ENCODE results near the gene DIP2A.
A peak's percentile ranks its signal among the peaks of the same experiment; 100 is the strongest.

Gene DIP2A

DNA sequence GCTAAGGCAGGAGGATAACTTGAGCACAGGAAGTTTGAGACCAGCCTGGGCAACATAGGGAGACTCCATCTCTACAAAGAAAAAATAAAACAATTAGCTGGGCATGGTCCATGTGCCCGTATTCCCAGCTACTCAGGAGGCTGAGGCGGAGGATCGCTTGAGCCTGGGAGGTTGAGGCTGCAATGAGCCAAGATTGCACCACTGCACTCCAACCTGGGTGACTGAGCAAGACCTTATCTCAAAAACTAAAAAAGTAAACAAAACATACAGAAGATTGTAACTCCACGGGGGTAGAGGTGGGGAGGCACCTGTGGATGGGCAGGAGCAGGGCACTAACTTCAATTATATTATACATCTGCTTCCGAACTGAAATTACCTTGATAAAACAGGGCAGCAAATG, 141.6 kb downstream of the DIP2A start:
- DNase-seq = no peak

DNA sequence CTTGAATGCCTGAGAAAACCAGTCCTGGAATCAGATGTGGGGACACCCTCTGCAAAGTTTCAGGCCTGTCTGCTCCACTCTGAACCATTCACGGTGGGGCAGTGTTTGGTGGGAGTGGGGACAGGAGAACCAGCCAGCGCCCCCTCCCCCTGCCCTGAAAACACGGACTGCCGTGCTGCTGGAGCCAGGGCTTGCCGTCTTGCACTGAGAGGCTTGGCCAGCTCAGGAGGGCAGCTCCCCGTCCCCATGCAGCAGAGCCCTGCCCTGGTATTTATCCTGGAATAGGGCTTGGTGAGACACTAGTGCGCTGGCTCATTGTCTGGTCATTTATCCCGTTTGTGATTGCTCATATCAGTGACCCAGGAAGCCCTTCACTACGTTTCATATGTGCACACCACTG, 142.3 kb downstream of the DIP2A start:
- no peak for DNase-seq

DNA sequence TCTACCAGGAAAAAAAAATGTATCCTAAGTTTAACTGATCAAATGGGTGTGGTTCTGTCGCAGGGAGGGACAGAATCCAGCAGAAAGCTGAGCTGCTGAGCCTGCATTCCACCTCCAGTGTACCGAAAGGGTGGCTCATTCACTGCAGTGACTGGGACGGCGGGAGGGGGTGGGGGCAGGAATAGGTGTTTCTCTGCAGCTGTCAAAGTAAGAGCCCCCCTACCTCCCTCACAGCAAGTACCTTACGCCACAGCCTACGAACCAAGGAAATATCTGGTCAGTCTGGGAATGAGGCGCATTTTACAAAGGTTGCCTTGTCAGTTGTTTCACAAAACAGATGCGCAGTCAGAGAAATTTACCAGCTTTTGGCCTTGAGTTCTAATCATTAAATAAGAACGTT, 144.5 kb downstream of the DIP2A start:
- DNase-seq = no peak

DNA sequence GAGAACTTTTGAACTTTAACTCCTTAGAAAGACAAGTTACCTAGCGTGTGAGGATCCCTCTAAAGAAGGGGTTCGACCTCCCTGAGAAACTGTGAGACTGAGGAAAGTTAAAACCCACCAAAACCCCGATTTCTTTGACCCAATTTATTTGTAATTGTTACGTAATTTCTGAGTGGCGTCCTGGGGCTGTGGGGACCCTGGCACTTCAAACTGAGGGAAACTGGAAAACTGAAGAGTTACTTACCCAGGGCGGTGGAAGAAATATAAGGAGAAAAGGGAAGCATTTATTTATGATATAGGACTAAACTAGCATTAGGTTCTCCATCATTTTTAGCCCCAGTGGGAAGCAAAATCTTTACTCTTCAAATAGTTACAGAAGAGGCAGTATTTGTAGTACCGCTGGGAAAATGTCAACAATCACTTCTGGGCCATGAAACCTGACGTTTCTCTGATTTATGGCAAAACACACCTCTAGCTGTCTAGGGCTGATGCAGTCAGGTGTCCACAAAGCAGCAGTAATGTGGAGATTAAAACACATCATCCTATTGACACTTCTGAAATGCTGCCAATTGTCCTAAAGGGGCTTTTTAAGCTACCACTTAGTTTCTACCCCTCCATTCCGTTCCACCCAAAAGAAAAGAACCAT, 145.8 kb downstream of the DIP2A start:
- no peak for DNase-seq

DNA sequence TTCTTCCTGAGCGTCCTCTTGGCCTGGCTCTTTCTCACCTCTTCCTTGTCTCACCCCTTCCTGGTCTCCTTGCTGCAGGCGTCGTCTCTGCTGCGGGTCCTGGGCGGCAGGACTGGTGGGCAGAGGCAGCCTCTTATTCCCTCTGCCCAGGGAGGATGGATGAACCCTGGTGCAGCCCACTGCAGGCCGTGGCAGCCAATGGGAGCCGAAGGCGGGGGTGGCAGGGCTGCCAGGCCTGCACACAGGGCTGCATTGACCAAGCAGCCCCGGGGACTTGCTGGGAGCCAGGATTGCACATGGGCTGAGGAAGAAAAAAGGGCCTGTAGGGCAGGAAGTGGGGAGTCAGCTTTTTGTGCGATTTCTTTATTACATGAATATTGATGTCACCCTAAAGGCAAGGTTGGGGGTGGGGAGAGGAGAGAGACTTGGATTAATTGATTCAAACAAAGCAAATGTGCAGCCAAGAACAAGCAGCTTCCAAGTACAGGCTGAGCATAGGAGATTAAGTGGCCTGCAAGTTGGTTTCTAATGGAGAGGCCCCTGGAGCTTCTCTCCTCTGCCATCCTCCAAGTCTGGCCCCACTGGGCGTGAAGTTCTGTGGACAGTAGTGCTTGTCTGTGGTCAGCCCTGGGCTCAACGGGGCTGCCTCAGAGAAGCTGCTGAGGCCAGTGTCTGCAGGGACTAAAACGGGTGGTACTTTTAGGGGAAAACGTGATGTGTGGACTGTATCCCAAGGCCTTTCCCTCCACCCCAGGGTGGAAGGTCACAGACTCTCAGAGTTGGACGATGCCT, 146.5 kb downstream of the DIP2A start, which contains the start of gene S100B:
Gene S100B (minus strand): TSS at position 108 of the 792 bp plus-strand sequence. CDS start 2,667 bp downstream, outside the sequence.
- no peak for DNase-seq

DNA sequence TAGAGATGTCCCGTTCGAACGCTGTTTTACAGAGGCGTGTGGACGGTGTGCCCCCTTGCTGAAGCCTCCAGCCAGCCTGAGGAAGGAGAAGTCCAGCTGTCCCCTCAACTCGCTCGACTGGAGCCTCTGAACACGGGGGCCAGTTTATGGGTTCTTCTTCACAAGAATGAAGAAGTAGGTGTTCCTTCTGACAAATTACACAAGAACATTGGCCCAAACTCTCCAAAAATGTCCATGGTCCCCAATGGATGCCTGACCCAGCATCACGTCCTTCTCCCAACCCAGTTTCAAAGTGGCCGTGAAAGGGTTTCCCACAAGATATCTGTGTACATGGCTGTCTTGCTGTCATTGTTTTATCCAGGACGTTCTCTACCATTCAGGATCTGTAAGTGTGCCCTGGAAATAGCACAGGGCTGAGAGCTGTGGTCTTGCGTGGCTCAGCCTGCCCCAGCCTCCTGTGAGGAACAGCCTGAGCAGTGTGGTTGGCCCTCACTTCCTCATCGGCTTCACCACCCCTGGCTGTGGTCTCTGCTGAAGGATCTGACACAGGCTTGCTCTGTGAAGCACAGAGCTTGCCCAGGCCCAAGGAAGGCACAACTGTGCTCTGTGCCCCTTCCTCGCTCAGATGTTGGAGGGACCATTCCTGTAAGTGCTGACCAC, 147.2 kb downstream of the DIP2A start:
- peak; percentile 20 for DNase-seq

DNA sequence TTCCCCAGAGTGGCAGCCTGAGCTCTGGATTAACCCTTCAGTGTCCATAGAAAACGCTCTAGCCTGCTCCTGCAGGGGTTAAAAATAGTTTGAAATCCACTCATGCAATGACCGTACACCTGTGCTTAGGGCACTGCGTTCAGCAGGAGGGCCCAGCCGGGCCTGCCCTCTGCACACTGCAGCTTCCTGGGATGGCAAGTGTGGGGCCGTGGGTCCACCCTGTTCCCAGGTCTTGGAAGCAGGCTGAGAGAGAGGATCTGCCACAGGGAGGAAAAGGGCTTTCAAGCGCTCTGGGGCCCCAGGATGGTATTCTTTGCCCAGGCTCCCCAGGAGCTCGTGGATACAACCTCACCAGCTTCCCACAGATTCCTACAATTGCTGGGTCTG, 147.7 kb downstream of the DIP2A start:
- DNase-seq = no peak

DNA sequence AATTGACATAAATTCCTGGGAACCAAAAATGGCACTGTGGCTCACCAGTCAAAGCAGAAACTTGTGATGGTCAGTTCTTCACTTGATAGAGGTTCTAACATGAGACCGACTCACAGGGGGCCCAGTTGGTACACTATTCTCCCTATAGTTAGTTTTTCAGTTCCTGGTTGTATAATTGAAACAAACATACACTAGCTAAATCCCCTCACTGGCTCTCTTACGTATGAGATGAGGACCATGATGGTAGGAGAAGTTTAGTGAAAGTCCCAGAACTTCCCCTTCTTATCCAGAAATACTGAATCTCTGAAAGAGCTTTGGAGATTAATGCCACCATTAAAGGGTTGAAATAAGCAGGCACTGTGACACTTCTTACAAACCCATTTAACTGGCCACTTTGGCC, 148.9 kb downstream of the DIP2A start:
- no peak for DNase-seq

DNA sequence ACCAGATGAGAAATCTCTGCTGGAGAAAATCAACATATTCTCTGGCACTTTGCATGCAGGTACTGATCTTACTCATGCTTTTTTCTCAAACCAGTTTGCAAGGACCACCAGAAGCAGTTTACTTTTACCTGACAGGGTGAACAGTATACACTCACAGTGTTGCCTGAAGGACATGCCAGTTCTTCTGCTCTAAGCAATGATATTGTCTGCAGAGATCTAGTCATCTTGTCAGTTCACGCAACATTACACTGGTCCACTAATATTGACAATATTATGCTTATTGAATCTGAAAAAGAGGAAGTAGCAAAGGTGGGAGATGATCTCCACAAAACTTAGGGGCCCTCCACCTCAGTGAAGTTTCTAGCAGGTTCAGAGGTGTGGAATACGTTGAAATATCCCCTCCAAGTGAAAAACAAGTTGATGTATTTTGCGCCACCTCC, 150.0 kb downstream of the DIP2A start:
- DNase-seq = no peak

DNA sequence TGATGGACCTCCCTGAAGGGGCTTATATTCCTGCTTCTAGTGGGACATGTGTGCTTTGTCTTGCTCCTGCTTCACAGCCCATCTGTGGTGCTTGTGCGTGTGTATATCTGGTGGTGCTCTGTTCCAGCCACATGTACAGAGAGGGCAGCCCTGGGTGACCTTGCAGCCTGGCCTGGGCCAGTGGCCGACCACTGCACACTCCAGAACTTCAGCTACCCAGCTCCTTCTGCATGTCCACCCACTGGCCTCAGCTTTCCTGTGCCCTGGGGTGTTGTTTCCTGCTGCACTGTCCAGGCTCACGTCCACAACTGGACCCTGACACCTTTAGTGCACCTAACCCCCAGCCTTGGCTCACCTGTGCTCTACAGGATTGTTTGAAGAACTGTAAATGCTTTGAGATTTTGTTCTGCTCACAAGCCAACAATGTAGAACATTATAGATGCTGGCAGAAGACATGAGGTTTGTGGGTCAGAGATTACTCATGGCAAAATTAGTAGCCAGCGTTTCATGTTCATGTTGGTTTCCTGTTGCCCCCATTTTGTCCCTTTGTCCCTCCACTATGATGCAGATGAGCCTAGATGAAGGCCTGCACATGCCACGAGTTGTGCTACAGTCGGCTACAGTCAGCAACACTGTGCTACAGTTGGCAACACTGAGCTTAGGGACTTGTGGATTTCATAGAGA, 151.5 kb downstream of the DIP2A start:
- no peak for DNase-seq

DNA sequence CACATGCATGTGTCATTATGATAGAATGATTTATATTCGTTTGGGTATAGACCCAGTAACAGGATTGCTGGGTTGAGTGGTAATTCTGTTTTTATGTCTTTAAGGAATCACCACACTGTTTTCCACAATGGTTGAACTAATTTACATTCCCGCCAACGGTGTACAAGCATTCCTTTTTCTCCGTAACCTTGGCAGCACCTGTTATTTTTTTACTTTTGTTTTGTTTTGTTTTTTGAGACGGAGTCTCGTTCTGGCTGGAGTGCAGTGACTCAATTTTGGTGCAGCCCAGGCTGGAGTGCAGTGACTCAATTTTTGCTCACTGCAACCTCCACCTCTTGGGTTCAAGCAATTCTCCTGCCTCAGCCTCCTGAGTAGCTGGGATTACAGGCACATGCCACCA, 154.7 kb downstream of the DIP2A start:
- no peak for DNase-seq

DNA sequence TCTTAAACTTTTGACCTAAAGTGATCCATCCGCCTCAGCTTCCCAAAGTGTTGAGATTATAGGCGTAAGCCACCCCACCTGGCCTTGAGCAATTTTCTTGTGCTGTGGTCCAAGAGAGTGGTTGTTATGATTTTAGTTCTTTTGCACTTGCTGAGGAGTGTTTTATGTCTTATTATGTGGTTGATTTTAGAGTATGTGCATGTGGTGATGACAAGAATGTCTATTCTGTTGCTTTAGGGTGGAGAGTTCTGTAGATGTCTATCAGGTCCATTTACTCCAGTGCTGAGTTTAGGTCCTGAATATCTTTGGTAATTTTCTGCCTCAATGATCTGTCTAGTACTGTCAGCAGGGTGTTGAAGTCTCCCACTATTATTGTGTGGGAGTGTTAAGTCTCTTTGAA, 157.4 kb downstream of the DIP2A start:
- no peak for DNase-seq

DNA sequence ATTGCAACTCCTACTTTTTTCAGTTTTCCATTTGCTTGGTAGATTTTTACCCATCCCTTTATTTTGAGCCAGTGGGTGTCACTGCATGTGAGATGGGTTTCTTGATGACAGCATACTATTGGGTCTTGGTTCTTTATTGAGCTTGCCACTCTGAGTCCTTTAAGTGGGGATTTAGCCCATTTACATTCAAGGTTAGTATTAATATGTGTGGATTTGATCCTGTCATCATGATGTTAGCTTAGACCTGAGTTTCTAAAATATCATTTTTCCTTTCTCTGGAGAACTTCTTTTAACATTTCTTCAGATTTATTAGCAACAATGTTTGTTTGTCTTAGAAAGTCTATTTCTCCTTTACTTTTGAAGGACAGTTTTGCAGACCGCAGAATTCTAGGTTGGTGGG, 158.0 kb downstream of the DIP2A start:
- DNase-seq = no peak

DNA sequence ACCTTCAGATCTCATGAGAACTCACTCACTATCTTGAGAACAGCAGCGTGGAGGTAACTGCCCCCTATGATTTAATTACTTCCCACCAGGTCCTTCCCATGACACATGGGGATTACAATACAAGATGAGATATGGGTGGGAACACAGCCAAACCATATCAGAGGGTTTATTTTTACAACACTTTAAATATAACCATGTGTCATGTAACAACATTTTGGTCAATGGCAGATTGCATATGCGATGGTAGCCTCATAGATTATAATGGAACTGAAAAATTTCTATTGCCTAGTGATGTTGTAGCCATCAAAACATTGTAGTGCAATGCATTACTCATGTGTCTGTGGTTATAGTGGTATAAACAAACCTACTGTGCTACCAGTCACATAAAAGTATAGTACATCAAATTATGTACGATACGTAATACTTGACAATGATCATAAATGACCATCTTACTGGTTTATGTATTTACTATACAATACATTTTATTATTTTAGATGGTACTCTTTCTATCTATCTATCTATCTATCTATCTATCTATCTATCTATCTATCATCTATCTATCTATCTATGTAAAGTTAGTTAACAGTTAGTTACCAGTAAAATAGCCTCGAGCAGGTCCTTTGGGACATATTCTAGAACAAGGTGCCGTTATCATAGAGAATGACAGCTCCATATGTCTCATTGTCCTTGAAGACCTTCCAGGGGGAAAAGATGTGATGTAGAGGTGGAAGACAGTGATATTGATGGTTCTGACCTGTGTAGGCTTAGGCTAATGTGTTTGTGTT, 158.8 kb downstream of the DIP2A start:
- no peak for DNase-seq

DNA sequence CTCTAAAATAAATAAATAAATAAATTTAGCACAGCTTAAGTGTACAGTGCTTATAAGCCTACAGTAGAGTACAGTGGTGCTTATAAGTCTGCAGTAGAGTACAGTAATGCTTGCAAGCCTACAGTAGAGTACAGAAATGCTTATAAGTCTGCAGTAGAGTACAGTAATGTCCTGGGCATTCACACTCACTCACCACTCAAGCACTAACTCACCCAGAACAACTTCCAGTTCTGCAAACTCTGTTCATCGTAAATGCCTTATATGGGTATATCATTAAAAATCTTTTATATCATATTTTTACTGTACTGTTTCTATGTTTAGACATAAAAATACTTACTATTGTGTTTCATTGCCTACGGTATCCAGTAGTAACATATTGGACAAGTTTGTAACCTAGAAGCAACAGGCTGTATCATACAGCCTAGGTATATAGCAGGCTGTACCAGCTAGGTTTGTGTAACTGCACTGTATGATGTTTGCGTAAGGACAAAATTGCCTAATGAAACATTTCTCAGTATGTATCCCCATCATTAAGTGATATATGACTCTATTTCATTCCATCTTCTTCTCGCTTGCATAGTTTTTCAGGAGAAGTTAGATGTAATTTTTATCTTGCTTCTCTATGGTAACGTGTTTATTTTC, 160.2 kb downstream of the DIP2A start:
- no peak for DNase-seq

Data from RPMI8226 (cell line).